Esophagus muscularis mucosa (tissue), 4 donors: ENCODE measurements around the gene GRID1. TPM values are rescaled to one million over a fixed set of nuclear protein-coding genes. Genes with fewer than 3 reads are reported as not detected.

Source experiments
- DNase-seq: peaks from one replicate; pipeline ENCODE4 v3.0.0-alpha.2; 2017; ENCODE audit errors: extremely low spot score
- H3K27ac ChIP-seq, 4 donors: fragments of 200-600 bp; sonication (generic); replicated peaks in 1 of 4; 1 replicate in 3 of 4; 2 replicates in 1 of 4; pipeline ENCODE4 v1.5.1; 2016 to 2019; ENCODE audit warnings: mild to moderate bottlenecking in 1 of 4
- H3K27me3 ChIP-seq, 4 donors: fragments of 200-600 bp; sonication (generic); one replicate each; pipeline versions ENCODE4 v1.5.1 to v1.6.0; 2016 to 2019
- H3K36me3 ChIP-seq, 4 donors: fragments of 200-600 bp; sonication (generic); one replicate each; pipeline ENCODE4 v1.5.1; 2016 to 2019
- H3K4me1 ChIP-seq, 4 donors: fragments of 200-600 bp; sonication (generic); one replicate each; pipeline ENCODE4 v1.5.1; 2016 to 2019
- H3K4me3 ChIP-seq, 4 donors: fragments of 200-600 bp; sonication (generic); 1 replicate in 2 of 4; 2 replicates in 2 of 4; pipeline ENCODE4 v1.5.1; 2016 to 2019; ENCODE audit warnings: mild to moderate bottlenecking in 4 of 4, moderate library complexity in 1 of 4
- H3K9me3 ChIP-seq, 4 donors: fragments of 200-600 bp; sonication (generic); 1 replicate in 3 of 4; 2 replicates in 1 of 4; pipeline ENCODE4 v1.5.1; 2016 to 2019
- EP300 ChIP-seq: sonication (generic); formaldehyde crosslinking; IDR thresholded peaks from one replicate; pipeline ENCODE4 v1.6.1; 2017; ENCODE audit warnings: antibody characterized with exemption
- POLR2A ChIP-seq: fragments of 450-650 bp; IDR thresholded peaks from one replicate; pipeline ENCODE4 v1.6.1; 2017; ENCODE audit warnings: antibody characterized with exemption, moderate library complexity, mild to moderate bottlenecking, low read depth
- POLR2AphosphoS5 ChIP-seq, 2 donors: sonication (generic); formaldehyde crosslinking; IDR thresholded peaks; one replicate each; pipeline ENCODE4 v1.6.1; 2017; ENCODE audit warnings: antibody characterized with exemption in 2 of 2
- WGBS: methylation state at CpG from one replicate; pipeline ENCODE4 v1.1.5; 2018; 5-methylcytosine and 5-hydroxymethylcytosine counted together
- intact Hi-C: fragments of 100-400 bp; cut with DNase I; formaldehyde crosslinking; loops from one replicate; pipeline ENCODE4 v1.15.1; 2023
- total RNA-seq, 4 donors: library from RNA; depleted of rRNA; stranded (reverse); fragments of >200 nt; gene quantifications; one replicate each; pipeline versions ENCODE4 v1.1.0 to v1.2.1, GENCODE V29; 2016
- TF ChIP-seq, protein P1 (sequence below), 3 experiments: fragments of 200-600 bp in 2 of 3; fragments of 450-650 bp in 1 of 3; sonication (generic) in 2 of 3; IDR thresholded peaks; one replicate each; pipeline ENCODE4 v1.5.1; 2017 to 2019; ENCODE audit warnings: antibody characterized with exemption in 3 of 3, mild to moderate bottlenecking in 2 of 3, moderate library complexity in 1 of 3

GRID1 gene
- total RNA-seq, 4 donors from 2014 or later, result under 0.01 to 1.3 (median 1.1) TPM

DNA sequence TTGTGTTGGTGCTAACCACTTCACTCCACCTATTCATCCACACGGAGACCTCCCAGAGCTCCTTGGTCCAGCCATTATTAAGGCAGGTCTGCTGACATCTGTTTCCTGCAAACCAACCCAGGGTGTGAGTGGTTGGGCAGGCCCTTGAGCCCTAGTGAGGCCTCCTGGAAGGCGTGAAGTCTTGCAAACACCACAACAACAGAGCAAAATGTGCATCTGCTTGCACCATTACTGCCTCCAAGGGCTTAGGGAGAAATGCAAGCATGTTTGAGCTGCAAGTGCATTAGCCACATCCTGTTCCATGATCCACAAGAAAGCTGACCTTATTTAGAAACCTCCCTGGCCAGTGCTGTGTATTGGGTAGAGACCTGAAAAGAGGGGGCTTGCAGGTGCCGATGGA, 325.5 kb downstream of the GRID1 start:
- no peak for DNase-seq
- Histone ChIP-seq H3K36me3 (no peaks in the 10 kb centered on the region), H3K4me3 (no peak overlapping the region), H3K9me3 (no peaks in the 10 kb centered on the region), H3K4me1 (no peaks in the 10 kb centered on the region), H3K27me3 (no peaks in the 10 kb centered on the region), H3K27ac (no peak overlapping the region)
- TF ChIP-seq POLR2AphosphoS5 (IDR thresholded peaks at IDR 0.05) (no peak), EP300 (no peak), POLR2A (no peak)
- TF ChIP-seq, protein P1, sequence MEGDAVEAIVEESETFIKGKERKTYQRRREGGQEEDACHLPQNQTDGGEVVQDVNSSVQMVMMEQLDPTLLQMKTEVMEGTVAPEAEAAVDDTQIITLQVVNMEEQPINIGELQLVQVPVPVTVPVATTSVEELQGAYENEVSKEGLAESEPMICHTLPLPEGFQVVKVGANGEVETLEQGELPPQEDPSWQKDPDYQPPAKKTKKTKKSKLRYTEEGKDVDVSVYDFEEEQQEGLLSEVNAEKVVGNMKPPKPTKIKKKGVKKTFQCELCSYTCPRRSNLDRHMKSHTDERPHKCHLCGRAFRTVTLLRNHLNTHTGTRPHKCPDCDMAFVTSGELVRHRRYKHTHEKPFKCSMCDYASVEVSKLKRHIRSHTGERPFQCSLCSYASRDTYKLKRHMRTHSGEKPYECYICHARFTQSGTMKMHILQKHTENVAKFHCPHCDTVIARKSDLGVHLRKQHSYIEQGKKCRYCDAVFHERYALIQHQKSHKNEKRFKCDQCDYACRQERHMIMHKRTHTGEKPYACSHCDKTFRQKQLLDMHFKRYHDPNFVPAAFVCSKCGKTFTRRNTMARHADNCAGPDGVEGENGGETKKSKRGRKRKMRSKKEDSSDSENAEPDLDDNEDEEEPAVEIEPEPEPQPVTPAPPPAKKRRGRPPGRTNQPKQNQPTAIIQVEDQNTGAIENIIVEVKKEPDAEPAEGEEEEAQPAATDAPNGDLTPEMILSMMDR (IDR thresholded peaks at IDR 0.05), result no peak
- intact Hi-C loops, result no loop called here
- WGBS, result 75% methylated on average over 3 of the region's 3 CpGs

DNA sequence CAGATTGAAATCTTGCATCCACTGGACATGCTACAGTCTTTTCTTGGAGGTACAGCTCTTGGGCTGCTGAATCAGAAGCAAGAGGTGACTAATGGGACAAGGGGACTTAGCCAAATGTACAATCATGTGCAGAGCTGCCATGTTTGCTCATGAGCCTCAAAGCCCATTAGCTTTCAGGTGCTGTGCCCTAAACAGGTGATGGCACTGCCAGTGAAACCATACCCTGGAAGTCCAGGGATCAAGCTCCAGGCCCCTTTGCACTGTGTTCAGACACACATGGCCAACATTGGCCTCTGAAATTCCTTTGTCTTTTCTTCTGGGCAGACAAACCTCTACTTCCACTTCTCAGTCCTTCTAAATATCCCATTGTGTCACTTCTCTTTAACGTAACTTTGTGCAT, 328.2 kb downstream of the GRID1 start:
- WGBS, result 78% methylated on average over 1 of the region's 1 CpG
- Histone ChIP-seq H3K4me3 (no peak overlapping the region), H3K36me3 (no peaks in the 10 kb centered on the region), H3K27ac (no peak overlapping the region), H3K4me1 (no peaks in the 10 kb centered on the region), H3K9me3 (no peaks in the 10 kb centered on the region), H3K27me3 (no peaks in the 10 kb centered on the region)
- TF ChIP-seq POLR2A (no peak), POLR2AphosphoS5 (IDR thresholded peaks at IDR 0.05) (no peak), EP300 (no peak)
- TF ChIP-seq, protein P1 (IDR thresholded peaks at IDR 0.05), result no peak
- no peak for DNase-seq
- intact Hi-C loops, result no loop called here

DNA sequence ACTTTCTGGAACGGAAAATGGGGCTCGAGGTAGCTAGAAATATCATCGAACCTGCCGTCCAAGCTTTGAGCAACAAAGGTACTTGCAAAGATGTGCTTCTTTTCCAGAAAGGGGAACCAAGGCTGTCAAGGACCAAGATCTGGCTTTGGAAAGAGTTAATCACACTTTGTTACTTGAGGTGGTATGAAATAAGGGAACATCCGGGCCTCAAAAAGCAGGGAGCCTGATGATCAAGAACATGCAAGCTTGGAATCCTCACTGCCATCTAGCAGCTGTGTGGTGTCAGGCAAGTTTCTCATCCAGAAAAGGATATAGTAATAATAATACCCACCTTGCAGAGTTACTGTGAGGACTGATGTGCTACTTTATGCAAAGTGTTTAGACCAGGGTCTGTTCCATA, 329.5 kb downstream of the GRID1 start:
- H3K27ac ChIP-seq, result no peak overlapping the region
- no peak for DNase-seq
- WGBS, result 74% methylated on average over 5 of the region's 5 CpGs
- no peaks in the 10 kb centered on the region for H3K9me3 ChIP-seq
- H3K27me3 ChIP-seq, result no peaks in the 10 kb centered on the region
- H3K4me1 ChIP-seq, result no peaks in the 10 kb centered on the region
- H3K4me3 ChIP-seq, result no peak overlapping the region
- intact Hi-C loops, result no loop called here
- TF ChIP-seq, protein P1 (IDR thresholded peaks at IDR 0.05), result no peak
- no peak for TF ChIP-seq POLR2A
- TF ChIP-seq EP300, result no peak
- no peak for TF ChIP-seq POLR2AphosphoS5 (IDR thresholded peaks at IDR 0.05)
- no peaks in the 10 kb centered on the region for H3K36me3 ChIP-seq

DNA sequence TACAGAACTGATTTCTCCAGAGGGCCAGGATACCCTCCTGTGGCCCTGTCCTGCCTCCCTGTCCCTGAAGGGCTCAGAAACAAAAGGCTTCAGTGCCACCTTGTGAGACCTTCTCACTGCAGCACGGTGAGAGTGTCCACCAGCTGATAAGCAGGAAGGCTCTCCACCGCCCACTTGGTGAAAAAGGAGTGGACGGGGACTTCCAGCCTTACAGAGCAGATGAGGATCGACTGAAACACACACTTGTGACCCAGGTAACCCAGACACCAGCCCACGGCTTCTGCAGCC, 330.1 kb downstream of the GRID1 start:
- H3K27me3 ChIP-seq, result no peaks in the 10 kb centered on the region
- WGBS, result 71% methylated on average over 5 of the region's 5 CpGs
- intact Hi-C loops, result no loop called here
- H3K9me3 ChIP-seq, result no peaks in the 10 kb centered on the region
- H3K27ac ChIP-seq, result no peak overlapping the region
- H3K4me3 ChIP-seq, result no peak overlapping the region
- no peaks in the 10 kb centered on the region for H3K4me1 ChIP-seq
- DNase-seq, result no peak
- TF ChIP-seq EP300 (no peak), POLR2A (no peak), POLR2AphosphoS5 (IDR thresholded peaks at IDR 0.05) (no peak)
- TF ChIP-seq, protein P1 (IDR thresholded peaks at IDR 0.05), result no peak
- no peaks in the 10 kb centered on the region for H3K36me3 ChIP-seq

DNA sequence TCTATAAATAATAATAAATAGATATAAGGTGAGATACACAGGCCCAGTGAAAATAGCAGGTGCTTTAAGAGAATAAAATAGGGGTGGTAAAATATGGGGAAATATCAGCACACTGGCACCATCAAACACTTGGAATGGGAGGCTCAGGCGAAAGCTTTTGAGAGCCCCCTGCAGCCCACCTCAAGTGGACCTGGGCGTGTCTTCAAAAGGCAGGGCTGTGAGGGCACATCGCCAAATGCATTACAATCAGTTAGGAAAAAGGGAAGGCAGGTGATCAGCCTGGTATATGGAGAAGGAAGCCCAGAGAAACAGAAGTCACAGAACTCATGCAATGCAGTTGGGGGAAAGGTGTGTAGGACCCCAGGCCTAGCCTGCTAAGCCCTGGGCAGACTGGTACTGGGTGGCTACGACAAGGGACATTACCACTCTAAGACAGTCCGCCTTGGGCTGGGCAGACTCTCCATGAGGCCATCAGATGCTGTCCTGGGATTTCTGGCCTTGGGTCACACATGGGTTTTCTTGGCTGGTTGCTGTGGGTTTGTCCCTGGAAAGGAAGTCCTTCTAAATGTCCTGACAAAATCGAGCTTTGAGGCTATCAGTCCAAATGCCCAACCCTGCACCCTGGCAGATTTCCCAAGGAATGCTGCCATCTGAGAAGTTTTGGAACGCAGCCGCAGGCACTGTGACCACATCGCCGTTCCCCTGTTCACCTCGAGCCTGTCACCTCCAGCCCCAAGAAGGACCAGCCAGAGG, 330.6 kb downstream of the GRID1 start:
- intact Hi-C loops, result no loop called here
- WGBS, result 74% methylated on average over 6 of the region's 11 CpGs
- TF ChIP-seq POLR2A (no peak), POLR2AphosphoS5 (IDR thresholded peaks at IDR 0.05) (no peak), EP300 (no peak)
- TF ChIP-seq, protein P1 (IDR thresholded peaks at IDR 0.05), result no peak

More for the DNA sequence above, 330.6 kb downstream of the GRID1 start:
- no peak for DNase-seq
- H3K4me3 ChIP-seq, result no peak overlapping the region
- no peaks in the 10 kb centered on the region for H3K4me1 ChIP-seq
- H3K27ac ChIP-seq, result no peak overlapping the region
- H3K9me3 ChIP-seq, result no peaks in the 10 kb centered on the region
- no peaks in the 10 kb centered on the region for H3K27me3 ChIP-seq
- H3K36me3 ChIP-seq, result no peaks in the 10 kb centered on the region
